ENCODE measurements around the gene ATXN3L. TPM values are rescaled to one million over a fixed set of nuclear protein-coding genes. Genes with fewer than 3 reads are reported as not detected.

The ATXN3L gene
- total and polyA plus RNA-seq, 4 donors, result not detected

DNA sequence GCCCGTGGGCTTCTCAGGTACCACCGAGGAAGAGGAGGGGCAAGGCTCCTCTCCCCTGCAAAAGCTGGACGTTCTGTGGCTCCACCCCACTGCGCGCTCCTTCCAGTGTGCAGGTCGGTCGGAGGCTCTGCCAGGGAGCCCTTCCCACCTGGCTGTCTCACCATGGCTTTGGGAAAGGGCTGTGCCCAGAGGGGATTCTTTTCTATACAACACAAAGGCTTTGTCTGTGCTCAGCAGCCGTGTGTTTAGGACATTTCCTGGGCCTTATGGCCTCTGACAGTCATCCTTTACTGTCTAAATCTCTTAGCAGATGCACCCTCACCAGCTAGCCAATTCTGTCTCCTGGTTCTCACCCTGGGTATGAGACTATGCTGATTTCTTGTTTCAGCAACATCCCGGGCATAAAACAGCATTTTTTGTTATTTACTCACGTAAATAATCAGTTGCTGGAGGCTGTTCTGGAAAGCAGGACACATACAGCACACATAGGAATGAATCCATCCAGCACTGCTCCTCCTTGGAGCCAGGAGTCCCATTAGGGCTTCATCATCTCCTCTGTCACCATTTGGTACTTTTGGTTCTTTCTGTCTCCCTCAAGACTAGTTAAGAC is 20.4 kb upstream of the ATXN3L start:
- TF ChIP-seq JUND (IDR thresholded peaks at IDR 0.05), result no peak
- TF ChIP-seq, protein P1, sequence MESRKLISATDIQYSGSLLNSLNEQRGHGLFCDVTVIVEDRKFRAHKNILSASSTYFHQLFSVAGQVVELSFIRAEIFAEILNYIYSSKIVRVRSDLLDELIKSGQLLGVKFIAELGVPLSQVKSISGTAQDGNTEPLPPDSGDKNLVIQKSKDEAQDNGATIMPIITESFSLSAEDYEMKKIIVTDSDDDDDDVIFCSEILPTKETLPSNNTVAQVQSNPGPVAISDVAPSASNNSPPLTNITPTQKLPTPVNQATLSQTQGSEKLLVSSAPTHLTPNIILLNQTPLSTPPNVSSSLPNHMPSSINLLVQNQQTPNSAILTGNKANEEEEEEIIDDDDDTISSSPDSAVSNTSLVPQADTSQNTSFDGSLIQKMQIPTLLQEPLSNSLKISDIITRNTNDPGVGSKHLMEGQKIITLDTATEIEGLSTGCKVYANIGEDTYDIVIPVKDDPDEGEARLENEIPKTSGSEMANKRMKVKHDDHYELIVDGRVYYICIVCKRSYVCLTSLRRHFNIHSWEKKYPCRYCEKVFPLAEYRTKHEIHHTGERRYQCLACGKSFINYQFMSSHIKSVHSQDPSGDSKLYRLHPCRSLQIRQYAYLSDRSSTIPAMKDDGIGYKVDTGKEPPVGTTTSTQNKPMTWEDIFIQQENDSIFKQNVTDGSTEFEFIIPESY (IDR thresholded peaks at IDR 0.05), result no peak
- TF ChIP-seq, protein P2, sequence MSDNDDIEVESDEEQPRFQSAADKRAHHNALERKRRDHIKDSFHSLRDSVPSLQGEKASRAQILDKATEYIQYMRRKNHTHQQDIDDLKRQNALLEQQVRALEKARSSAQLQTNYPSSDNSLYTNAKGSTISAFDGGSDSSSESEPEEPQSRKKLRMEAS (IDR thresholded peaks at IDR 0.05), result no peak
- no peak for TF ChIP-seq FOXA1 (IDR thresholded peaks at IDR 0.05)
- TF ChIP-seq, protein P3, sequence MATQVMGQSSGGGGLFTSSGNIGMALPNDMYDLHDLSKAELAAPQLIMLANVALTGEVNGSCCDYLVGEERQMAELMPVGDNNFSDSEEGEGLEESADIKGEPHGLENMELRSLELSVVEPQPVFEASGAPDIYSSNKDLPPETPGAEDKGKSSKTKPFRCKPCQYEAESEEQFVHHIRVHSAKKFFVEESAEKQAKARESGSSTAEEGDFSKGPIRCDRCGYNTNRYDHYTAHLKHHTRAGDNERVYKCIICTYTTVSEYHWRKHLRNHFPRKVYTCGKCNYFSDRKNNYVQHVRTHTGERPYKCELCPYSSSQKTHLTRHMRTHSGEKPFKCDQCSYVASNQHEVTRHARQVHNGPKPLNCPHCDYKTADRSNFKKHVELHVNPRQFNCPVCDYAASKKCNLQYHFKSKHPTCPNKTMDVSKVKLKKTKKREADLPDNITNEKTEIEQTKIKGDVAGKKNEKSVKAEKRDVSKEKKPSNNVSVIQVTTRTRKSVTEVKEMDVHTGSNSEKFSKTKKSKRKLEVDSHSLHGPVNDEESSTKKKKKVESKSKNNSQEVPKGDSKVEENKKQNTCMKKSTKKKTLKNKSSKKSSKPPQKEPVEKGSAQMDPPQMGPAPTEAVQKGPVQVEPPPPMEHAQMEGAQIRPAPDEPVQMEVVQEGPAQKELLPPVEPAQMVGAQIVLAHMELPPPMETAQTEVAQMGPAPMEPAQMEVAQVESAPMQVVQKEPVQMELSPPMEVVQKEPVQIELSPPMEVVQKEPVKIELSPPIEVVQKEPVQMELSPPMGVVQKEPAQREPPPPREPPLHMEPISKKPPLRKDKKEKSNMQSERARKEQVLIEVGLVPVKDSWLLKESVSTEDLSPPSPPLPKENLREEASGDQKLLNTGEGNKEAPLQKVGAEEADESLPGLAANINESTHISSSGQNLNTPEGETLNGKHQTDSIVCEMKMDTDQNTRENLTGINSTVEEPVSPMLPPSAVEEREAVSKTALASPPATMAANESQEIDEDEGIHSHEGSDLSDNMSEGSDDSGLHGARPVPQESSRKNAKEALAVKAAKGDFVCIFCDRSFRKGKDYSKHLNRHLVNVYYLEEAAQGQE (IDR thresholded peaks at IDR 0.05), result no peak
- no peak for TF ChIP-seq RAD21 (IDR thresholded peaks at IDR 0.05)
- no peak for TF ChIP-seq RXRA (IDR thresholded peaks at IDR 0.05)
- no peak for TF ChIP-seq FOXA2 (IDR thresholded peaks at IDR 0.05)
- no peak overlapping the region for H3K9ac ChIP-seq (ENCODE audit: low read depth in 1 of 2, low read length in 2 of 2)
- WGBS, result 91% methylated on average over 10 of the region's 10 CpGs
- no peak for DNase-seq (ENCODE audit: low spot score)
- H3K4me1 ChIP-seq (ENCODE audit: control insufficient read depth in 4 of 4, insufficient read depth in 4 of 4, low read length in 3 of 4), result no peaks in the 10 kb centered on the region
- H3K9me3 ChIP-seq (ENCODE audit: control insufficient read depth in 4 of 4, low read length in 3 of 4), result no peaks in the 10 kb centered on the region
- H3K4me3 ChIP-seq (ENCODE audit: low read depth in 1 of 3, low read length in 3 of 3), result no peak overlapping the region
- no peaks in the 10 kb centered on the region for H3K27me3 ChIP-seq (ENCODE audit: control insufficient read depth in 4 of 4, insufficient read depth in 4 of 4, low read length in 3 of 4)
- no peak overlapping the region for H3K27ac ChIP-seq (ENCODE audit: low read depth in 1 of 2, low read length in 2 of 2)
- H3K36me3 ChIP-seq (ENCODE audit: control insufficient read depth in 4 of 4, insufficient read depth in 3 of 4, low read depth in 1 of 4, low read length in 3 of 4), result no peaks in the 10 kb centered on the region

DNA sequence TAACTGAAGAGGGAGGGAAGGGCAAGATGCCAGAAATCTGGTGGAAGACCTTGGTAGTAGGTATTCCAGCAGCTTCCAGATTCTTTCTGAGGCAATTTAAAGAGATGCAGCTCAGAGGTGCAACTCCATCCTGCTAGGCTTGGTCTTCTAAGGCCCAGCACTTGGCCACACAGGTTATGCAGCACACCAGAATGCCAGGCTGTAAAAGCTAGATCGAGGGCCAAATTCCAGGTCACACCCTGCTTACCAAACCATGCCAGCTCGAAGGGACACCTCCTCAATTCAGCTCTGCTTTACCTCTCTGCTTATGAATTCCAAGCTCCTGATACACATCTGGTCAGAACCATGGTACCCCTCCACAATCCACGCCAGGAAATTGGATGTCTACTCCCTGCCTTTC is 19.8 kb upstream of the ATXN3L start:
- Histone ChIP-seq H3K27me3 (ENCODE audit: control insufficient read depth in 4 of 4, insufficient read depth in 4 of 4, low read length in 3 of 4) (no peaks in the 10 kb centered on the region), H3K9ac (ENCODE audit: low read depth in 1 of 2, low read length in 2 of 2) (no peak overlapping the region), H3K9me3 (ENCODE audit: control insufficient read depth in 4 of 4, low read length in 3 of 4) (no peaks in the 10 kb centered on the region), H3K4me3 (ENCODE audit: low read depth in 1 of 3, low read length in 3 of 3) (no peak overlapping the region), H3K36me3 (ENCODE audit: control insufficient read depth in 4 of 4, insufficient read depth in 3 of 4, low read depth in 1 of 4, low read length in 3 of 4) (no peaks in the 10 kb centered on the region), H3K27ac (ENCODE audit: low read depth in 1 of 2, low read length in 2 of 2) (no peak overlapping the region), H3K4me1 (ENCODE audit: control insufficient read depth in 4 of 4, insufficient read depth in 4 of 4, low read length in 3 of 4) (no peaks in the 10 kb centered on the region)
- DNase-seq (ENCODE audit: low spot score), result no peak
- WGBS, result 87% methylated on average over 3 of the region's 3 CpGs
- no peak for TF ChIP-seq JUND (IDR thresholded peaks at IDR 0.05)
- TF ChIP-seq, protein P1 (IDR thresholded peaks at IDR 0.05), result no peak

DNA sequence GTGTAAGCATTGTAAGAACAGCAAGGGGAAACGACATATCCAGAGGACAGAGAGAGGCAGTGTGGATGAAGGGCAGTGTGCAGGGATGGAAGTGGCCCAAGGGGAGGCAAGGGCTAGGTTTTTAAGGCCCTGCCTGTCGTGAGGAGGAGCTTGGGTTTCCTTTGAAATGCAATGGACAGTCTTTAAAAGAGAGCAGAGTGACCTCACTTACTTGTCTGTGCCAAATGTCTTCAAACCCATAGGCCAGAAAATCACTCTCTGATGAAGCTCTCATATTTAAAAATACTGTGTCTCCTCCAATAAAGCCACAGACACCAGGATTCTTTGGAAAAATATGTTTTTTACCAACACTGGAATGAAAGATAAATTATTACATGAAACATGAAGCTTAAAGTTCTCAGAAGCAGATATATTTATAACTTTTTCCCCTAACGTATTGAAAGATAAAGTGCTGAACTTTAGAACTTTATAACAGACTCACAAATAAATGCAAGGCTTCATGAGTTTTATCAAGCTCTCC is 19.2 kb upstream of the ATXN3L start:
- Histone ChIP-seq H3K4me3 (ENCODE audit: low read depth in 1 of 3, low read length in 3 of 3) (no peak overlapping the region), H3K4me1 (ENCODE audit: control insufficient read depth in 4 of 4, insufficient read depth in 4 of 4, low read length in 3 of 4) (no peaks in the 10 kb centered on the region), H3K9me3 (ENCODE audit: control insufficient read depth in 4 of 4, low read length in 3 of 4) (no peaks in the 10 kb centered on the region), H3K9ac (ENCODE audit: low read depth in 1 of 2, low read length in 2 of 2) (no peak overlapping the region), H3K36me3 (ENCODE audit: control insufficient read depth in 4 of 4, insufficient read depth in 3 of 4, low read depth in 1 of 4, low read length in 3 of 4) (no peaks in the 10 kb centered on the region), H3K27me3 (ENCODE audit: control insufficient read depth in 4 of 4, insufficient read depth in 4 of 4, low read length in 3 of 4) (no peaks in the 10 kb centered on the region), H3K27ac (ENCODE audit: low read depth in 1 of 2, low read length in 2 of 2) (no peak overlapping the region)
- DNase-seq (ENCODE audit: low spot score), result no peak
- WGBS, result 85% methylated on average over 3 of the region's 3 CpGs
- no peak for TF ChIP-seq FOXA1 (IDR thresholded peaks at IDR 0.05)
- TF ChIP-seq RAD21 (IDR thresholded peaks at IDR 0.05), result no peak
- TF ChIP-seq, protein P3 (IDR thresholded peaks at IDR 0.05), result no peak
- TF ChIP-seq, protein P4, sequence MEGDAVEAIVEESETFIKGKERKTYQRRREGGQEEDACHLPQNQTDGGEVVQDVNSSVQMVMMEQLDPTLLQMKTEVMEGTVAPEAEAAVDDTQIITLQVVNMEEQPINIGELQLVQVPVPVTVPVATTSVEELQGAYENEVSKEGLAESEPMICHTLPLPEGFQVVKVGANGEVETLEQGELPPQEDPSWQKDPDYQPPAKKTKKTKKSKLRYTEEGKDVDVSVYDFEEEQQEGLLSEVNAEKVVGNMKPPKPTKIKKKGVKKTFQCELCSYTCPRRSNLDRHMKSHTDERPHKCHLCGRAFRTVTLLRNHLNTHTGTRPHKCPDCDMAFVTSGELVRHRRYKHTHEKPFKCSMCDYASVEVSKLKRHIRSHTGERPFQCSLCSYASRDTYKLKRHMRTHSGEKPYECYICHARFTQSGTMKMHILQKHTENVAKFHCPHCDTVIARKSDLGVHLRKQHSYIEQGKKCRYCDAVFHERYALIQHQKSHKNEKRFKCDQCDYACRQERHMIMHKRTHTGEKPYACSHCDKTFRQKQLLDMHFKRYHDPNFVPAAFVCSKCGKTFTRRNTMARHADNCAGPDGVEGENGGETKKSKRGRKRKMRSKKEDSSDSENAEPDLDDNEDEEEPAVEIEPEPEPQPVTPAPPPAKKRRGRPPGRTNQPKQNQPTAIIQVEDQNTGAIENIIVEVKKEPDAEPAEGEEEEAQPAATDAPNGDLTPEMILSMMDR (IDR thresholded peaks at IDR 0.05; ENCODE audit: low read depth, low read length, missing input control), result no peak
- TF ChIP-seq HNF4A (conservative IDR thresholded peaks at IDR 0.05), result no peak
- no peak for TF ChIP-seq YY1 (IDR thresholded peaks at IDR 0.05)
- no peak for TF ChIP-seq FOXA2 (IDR thresholded peaks at IDR 0.05)
- TF ChIP-seq GABPA (IDR thresholded peaks at IDR 0.05 in 1 of 2, conservative IDR thresholded peaks at IDR 0.05 in 1 of 2), result no peak

Data from liver (tissue), 9 donors.